ENCODE data around the gene FOXN1.

- no peak for TF ChIP-seq MAX (IDR thresholded peaks at IDR 0.05)
- TF ChIP-seq RCOR1 (IDR thresholded peaks at IDR 0.05; ENCODE audit: low read depth, low read length): no peak
- TF ChIP-seq ZNF302 (CRISPR knock-in tag; IDR thresholded peaks at IDR 0.05): no peak
- TF ChIP-seq, protein P1, sequence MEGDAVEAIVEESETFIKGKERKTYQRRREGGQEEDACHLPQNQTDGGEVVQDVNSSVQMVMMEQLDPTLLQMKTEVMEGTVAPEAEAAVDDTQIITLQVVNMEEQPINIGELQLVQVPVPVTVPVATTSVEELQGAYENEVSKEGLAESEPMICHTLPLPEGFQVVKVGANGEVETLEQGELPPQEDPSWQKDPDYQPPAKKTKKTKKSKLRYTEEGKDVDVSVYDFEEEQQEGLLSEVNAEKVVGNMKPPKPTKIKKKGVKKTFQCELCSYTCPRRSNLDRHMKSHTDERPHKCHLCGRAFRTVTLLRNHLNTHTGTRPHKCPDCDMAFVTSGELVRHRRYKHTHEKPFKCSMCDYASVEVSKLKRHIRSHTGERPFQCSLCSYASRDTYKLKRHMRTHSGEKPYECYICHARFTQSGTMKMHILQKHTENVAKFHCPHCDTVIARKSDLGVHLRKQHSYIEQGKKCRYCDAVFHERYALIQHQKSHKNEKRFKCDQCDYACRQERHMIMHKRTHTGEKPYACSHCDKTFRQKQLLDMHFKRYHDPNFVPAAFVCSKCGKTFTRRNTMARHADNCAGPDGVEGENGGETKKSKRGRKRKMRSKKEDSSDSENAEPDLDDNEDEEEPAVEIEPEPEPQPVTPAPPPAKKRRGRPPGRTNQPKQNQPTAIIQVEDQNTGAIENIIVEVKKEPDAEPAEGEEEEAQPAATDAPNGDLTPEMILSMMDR (IDR thresholded peaks at IDR 0.05): no peak
- no peak for TF ChIP-seq CBX8 (IDR thresholded peaks at IDR 0.05)
- TF ChIP-seq POLR2A (IDR thresholded peaks at IDR 0.05; ENCODE audit: low read length): no peak
These were observed 76.4 kb downstream of the FOXN1 start for GRCh38 chr17:28582513-28582912.

All from A549 (cell line).